Ascending aorta (tissue), 2 donors: ENCODE results near the gene KIRREL3. TPM values are rescaled to one million over a fixed set of nuclear protein-coding genes. Genes with fewer than 3 reads are reported as not detected.

Experiments
- DNase-seq, 2 donors: peaks; one replicate each; pipeline ENCODE4 v3.0.0-alpha.2; 2019; ENCODE audit warnings: low spot score in 2 of 2
- H3K27ac ChIP-seq, 2 donors: fragments of 200-600 bp; sonication (generic); one replicate each; pipeline ENCODE4 v1.5.1; 2016 to 2017; ENCODE audit warnings: mild to moderate bottlenecking in 1 of 2
- H3K27me3 ChIP-seq: fragments of 200-600 bp; sonication (generic); one replicate; pipeline ENCODE4 v1.5.1; 2017
- H3K36me3 ChIP-seq, 2 donors: fragments of 200-600 bp; sonication (generic); one replicate each; pipeline ENCODE4 v1.5.1; 2016
- H3K4me1 ChIP-seq, 2 donors: fragments of 200-600 bp; sonication (generic); one replicate each; pipeline ENCODE4 v1.5.1; 2016 to 2017; ENCODE audit warnings: mild to moderate bottlenecking in 1 of 2
- H3K4me3 ChIP-seq, 2 donors: fragments of 200-600 bp; sonication (generic); one replicate each; pipeline ENCODE4 v1.5.1; 2016 to 2017; ENCODE audit warnings: mild to moderate bottlenecking in 1 of 2
- H3K9me3 ChIP-seq, 2 donors: fragments of 200-600 bp; sonication (generic); one replicate each; pipeline ENCODE4 v1.5.1; 2016
- intact Hi-C: fragments of 100-400 bp; cut with DNase I; formaldehyde crosslinking; loops from one replicate; pipeline ENCODE4 v1.15.1; 2023
- total RNA-seq: library from RNA; depleted of rRNA; stranded (reverse); fragments of >200 nt; gene quantifications from one replicate; pipeline ENCODE4 v1.1.0, GENCODE V29; 2016
- TF ChIP-seq, protein P1 (sequence below), 3 experiments: fragments of 200-600 bp in 2 of 3; fragments of 450-650 bp in 1 of 3; sonication (generic) in 2 of 3; IDR thresholded peaks; one replicate each; pipeline ENCODE4 v1.5.1; 2016 to 2019; ENCODE audit warnings: antibody characterized with exemption in 3 of 3, mild to moderate bottlenecking in 1 of 3, moderate library complexity in 1 of 3

Gene KIRREL3
- total RNA-seq, 1 donor from 2014 or later, result not detected

DNA sequence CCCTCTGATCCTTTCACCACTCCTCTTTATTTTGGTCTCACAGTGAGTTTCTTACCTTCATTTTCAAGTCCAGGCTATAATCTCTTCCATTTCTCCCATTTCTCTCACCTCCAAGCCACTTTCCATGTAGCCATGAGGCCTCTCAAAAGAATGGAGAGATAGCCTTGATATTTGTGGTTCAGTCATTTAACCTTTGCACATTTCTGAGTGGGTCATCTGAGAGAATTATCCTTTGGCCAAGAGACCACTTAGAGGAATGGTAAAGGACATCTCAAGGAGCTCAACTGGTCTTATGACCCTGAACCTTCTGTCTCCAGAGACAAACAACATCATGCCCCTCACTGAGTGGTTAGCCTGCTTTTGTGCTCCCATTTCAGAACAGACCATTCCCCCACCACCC lies 121.1 kb downstream of the KIRREL3 start:
- Histone ChIP-seq H3K4me3 (no peak overlapping the region), H3K9me3 (no peaks in the 10 kb centered on the region)

DNA sequence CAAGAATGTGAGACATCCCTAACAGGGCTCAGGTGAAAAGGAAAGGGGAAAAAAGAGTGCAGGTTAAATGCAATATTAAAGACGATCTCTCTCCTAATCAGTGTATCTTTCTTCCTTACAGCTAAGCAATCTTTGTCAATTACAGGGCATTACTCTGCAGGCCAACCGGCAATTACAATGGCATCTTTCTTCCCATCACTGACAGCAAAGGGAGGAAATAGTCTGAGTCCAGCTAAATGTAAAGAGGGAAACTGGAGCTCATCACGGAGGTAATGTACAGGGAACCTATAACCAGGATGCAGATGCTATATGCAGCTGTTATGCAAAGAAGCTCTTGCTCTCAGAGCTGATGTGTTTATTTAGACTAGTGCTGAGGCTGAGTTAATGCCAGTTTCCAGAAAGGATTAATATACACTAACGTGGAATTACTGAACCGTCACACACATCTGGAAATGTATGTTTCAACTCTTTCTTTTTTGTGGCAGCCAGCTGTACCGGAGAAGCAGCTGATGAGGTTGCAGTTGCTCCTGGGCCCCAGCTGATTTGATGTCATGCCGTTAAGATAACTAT lies 121.6 kb downstream of the KIRREL3 start:
- TF ChIP-seq, protein P1, sequence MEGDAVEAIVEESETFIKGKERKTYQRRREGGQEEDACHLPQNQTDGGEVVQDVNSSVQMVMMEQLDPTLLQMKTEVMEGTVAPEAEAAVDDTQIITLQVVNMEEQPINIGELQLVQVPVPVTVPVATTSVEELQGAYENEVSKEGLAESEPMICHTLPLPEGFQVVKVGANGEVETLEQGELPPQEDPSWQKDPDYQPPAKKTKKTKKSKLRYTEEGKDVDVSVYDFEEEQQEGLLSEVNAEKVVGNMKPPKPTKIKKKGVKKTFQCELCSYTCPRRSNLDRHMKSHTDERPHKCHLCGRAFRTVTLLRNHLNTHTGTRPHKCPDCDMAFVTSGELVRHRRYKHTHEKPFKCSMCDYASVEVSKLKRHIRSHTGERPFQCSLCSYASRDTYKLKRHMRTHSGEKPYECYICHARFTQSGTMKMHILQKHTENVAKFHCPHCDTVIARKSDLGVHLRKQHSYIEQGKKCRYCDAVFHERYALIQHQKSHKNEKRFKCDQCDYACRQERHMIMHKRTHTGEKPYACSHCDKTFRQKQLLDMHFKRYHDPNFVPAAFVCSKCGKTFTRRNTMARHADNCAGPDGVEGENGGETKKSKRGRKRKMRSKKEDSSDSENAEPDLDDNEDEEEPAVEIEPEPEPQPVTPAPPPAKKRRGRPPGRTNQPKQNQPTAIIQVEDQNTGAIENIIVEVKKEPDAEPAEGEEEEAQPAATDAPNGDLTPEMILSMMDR (IDR thresholded peaks at IDR 0.05), result no peak
- Histone ChIP-seq H3K4me1 (no peaks in the 10 kb centered on the region), H3K27me3 (no peaks in the 10 kb centered on the region), H3K36me3 (no peaks in the 10 kb centered on the region), H3K4me3 (no peak overlapping the region), H3K27ac (no peak overlapping the region), H3K9me3 (no peaks in the 10 kb centered on the region)
- intact Hi-C loops, result no loop called here
- no peak for DNase-seq

More for the DNA sequence above, 121.1 kb downstream of the KIRREL3 start:
- intact Hi-C loops, result no loop called here
- DNase-seq, result no peak
- TF ChIP-seq, protein P1 (IDR thresholded peaks at IDR 0.05), result no peak
- no peaks in the 10 kb centered on the region for H3K4me1 ChIP-seq
- H3K27me3 ChIP-seq, result no peaks in the 10 kb centered on the region
- no peak overlapping the region for H3K27ac ChIP-seq
- H3K36me3 ChIP-seq, result no peaks in the 10 kb centered on the region

DNA sequence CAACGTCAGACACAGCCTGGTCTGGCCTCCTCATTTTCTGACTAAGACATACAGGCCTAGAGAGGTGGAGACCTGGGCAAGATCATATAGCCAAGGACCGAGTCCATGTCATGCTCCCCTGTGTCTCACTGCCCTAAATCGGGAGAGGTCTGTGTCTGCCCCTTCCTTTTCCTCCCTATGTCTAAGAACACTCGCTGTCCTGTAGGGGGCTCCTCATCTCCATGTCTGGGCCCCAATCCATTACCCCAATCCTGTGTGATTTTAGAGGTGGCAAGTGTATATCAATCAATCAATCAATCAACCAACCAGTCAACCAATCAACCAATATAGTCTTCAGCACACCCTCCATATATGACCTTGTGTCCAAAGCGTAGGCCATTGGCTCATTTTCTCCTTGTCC lies 125.7 kb downstream of the KIRREL3 start:
- Histone ChIP-seq H3K36me3 (no peaks in the 10 kb centered on the region), H3K9me3 (no peaks in the 10 kb centered on the region), H3K4me1 (no peaks in the 10 kb centered on the region), H3K4me3 (no peak overlapping the region), H3K27ac (no peak overlapping the region), H3K27me3 (no peaks in the 10 kb centered on the region)
- DNase-seq, result no peak
- intact Hi-C loops, result no loop called here
- TF ChIP-seq, protein P1 (IDR thresholded peaks at IDR 0.05), result no peak

DNA sequence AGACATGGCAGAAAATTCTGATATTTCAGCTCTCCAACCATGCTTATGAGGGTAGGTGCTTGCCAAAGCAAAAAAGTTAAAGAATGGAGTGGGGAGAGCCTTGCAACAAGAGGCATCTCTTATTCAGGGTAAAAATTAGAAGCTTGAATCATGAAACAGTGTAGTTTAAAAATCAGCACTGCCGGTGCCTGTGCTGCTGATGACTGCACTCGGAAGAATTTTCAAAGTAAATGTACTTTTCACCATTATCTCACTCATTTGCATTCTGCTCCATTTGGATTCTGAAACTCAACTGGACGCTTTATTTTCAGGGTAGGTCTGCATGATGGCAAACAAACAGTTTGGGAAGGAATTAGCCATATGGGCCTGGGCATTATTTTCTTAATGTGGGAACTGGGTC lies 126.3 kb downstream of the KIRREL3 start:
- intact Hi-C loops, result no loop called here
- H3K4me3 ChIP-seq, result no peak overlapping the region
- no peaks in the 10 kb centered on the region for H3K27me3 ChIP-seq
- H3K36me3 ChIP-seq, result no peaks in the 10 kb centered on the region
- TF ChIP-seq, protein P1 (IDR thresholded peaks at IDR 0.05), result no peak
- no peaks in the 10 kb centered on the region for H3K4me1 ChIP-seq
- no peak for DNase-seq
- no peaks in the 10 kb centered on the region for H3K9me3 ChIP-seq
- H3K27ac ChIP-seq, result no peak overlapping the region

DNA sequence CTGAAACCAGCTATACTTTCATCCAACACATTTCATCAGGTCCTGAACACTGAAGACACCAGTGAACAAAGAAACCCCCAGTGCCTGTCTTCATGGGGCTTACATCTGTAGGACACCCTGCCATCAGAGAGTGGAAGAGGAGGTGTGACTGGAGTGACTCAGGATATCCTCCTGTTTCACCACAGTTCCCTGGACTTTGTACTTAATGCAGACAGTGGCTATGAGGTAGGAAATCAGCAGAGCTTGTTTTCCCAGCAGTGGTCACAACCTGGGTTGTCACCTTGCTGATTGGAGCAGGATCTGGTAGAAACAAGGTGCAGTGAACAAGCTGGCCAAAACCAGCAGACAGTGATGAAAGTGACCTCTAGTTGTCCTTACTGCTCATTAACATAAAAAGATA lies 128.8 kb downstream of the KIRREL3 start:
- no peaks in the 10 kb centered on the region for H3K36me3 ChIP-seq
- H3K4me1 ChIP-seq, result no peaks in the 10 kb centered on the region
- H3K4me3 ChIP-seq, result no peak overlapping the region
- DNase-seq, result no peak
- TF ChIP-seq, protein P1 (IDR thresholded peaks at IDR 0.05), result no peak
- intact Hi-C loops, result no loop called here
- H3K27me3 ChIP-seq, result no peaks in the 10 kb centered on the region
- no peak overlapping the region for H3K27ac ChIP-seq
- no peaks in the 10 kb centered on the region for H3K9me3 ChIP-seq

DNA sequence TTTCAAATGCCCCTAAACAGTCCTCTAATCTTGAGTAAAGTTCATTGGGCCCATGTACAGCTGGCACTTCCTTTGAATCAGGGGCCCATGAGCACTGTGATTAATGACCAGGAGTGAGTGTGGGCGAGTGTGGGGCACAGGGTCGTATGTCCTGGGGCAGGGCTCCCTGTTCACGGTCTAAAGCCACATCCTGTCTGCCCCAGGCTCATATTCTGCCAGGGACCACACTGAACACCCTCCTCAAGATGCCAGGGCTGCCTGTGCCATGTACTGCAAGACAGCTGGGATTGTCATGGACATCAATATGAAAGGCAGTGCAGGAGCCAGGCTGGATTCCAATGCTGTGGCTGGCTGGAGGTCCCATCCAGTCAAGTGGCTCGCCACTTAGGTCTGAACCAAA lies 130.5 kb downstream of the KIRREL3 start:
- intact Hi-C loops, result no loop called here
- TF ChIP-seq, protein P1 (IDR thresholded peaks at IDR 0.05), result no peak

More for the DNA sequence above, 130.5 kb downstream of the KIRREL3 start:
- no peak overlapping the region for H3K4me3 ChIP-seq
- no peaks in the 10 kb centered on the region for H3K9me3 ChIP-seq
- DNase-seq, result no peak
- H3K27me3 ChIP-seq, result no peaks in the 10 kb centered on the region
- no peak overlapping the region for H3K27ac ChIP-seq
- H3K4me1 ChIP-seq, result no peaks in the 10 kb centered on the region
- H3K36me3 ChIP-seq, result no peaks in the 10 kb centered on the region
